ENCODE data around the gene TEFM. TPM values are rescaled to one million over a fixed set of nuclear protein-coding genes. Genes with fewer than 3 reads are reported as not detected.
A peak's percentile ranks its signal among the peaks of the same experiment; 100 is the strongest.

TEFM gene, protein sequence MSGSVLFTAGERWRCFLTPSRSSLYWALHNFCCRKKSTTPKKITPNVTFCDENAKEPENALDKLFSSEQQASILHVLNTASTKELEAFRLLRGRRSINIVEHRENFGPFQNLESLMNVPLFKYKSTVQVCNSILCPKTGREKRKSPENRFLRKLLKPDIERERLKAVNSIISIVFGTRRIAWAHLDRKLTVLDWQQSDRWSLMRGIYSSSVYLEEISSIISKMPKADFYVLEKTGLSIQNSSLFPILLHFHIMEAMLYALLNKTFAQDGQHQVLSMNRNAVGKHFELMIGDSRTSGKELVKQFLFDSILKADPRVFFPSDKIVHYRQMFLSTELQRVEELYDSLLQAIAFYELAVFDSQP
- 8.9 TPM for total RNA-seq

DNA sequence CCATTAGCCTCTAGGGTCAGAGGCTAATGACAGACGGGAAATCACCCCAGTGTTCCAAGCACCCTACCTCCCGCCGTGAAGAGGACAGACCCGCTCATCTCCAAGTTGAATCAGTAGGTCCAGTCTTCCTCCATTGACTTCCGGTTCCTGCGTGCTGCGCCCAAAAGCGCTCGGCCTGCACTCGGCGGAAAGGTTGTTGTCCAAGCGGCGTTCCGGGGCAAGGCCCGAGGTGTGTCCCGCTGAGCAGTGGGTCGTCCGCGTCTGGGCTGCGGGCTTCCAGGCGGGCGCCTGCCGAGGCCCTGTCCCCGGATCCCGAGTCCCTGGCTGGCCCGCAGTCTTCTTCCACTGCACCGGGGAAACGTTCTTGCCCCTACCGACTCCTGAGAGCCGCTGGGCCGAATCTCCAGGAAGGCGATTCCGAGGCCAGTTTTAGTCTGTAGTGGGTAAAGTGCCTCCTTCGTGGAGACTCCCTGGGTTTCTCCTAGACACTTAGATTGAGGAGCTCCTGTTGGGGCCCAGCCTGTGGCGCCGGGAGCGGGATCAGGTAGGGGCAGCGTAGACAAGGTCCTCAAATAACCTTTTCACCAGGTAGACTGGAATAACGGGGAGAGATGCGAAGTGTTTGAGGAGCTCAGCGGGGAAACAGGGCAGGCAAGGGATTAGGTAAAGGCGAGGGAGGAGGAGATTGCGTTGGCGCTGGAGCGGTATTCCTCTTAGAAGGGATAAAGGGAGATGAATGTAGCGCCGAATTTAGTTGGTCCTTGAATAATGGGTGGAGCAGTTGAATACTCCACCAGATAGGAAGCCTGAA lies at the start of gene TEFM:
TEFM (minus strand) TSS at position 138 of the 811 bp plus-strand sequence; CDS start at position 98, 40 bp downstream.
- Histone ChIP-seq H3K4me3 (ENCODE audit: low read length in 3 of 3) (peak within 1 kb of the TSS; percentile 96 to 97 (median 97)), H3K9me3 (ENCODE audit: control insufficient read depth in 3 of 3, low read length in 3 of 3) (no peaks in the 10 kb centered on the region), H3K4me1 (ENCODE audit: control insufficient read depth in 3 of 3, insufficient read depth in 3 of 3, low read length in 3 of 3) (peaks cover 7 to 15% (median 7%) of the 10 kb centered on the region in 3 donors), H3K36me3 (ENCODE audit: control insufficient read depth in 3 of 3, insufficient read depth in 3 of 3, low read length in 3 of 3) (peaks cover 6 to 13% (median 8%) of the 10 kb centered on the region in 3 donors), H3K27me3 (ENCODE audit: control insufficient read depth in 3 of 3, insufficient read depth in 3 of 3, low read length in 3 of 3) (no peaks in the 10 kb centered on the region), H3K27ac (ENCODE audit: low read depth, low read length) (peak within 1 kb of the TSS; percentile 77), H3K9ac (ENCODE audit: low read depth in 1 of 3, low read length in 3 of 3) (peak within 1 kb of the TSS; percentile 93 to 99 (median 98))

DNA sequence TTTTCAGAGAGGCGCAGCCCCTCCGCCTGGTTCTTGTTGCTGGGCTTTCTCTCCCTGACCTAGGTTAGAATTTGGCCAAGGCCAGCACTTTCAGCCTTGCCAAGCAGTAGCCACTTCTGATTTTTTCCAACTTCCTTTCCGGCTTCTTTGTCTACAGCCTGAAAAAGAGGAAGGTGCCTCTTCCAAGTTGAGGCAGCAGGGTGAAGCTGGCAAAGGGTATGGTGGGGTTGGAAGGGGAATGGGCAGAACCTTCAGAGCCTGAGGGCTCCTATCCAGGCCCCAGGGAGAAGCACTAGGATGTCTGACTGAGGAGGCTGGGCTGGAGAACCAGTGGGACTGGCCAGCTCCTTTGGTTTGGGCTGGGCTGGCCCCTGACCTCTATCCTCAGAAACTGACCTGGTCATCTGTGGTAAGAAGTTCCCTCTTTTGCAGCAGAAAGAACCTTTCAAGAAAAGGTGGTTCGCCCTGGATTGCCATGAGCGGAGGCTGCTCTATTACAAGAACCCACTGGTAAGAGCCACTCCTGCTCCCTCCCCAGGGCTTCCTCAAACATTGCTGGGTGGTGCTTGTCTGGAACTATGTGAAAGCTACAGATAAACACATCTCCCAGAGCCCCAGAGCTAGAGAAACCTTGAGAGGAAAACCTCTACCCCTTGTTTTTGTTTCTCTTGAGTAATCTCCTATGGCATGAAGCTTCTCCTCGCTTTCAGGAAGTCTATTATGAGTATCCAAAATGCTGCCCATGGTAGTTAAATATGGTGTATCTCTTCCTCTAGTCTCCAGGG lies 48.2 kb upstream of the TEFM start:
- H3K4me1 ChIP-seq (ENCODE audit: control insufficient read depth in 3 of 3, insufficient read depth in 3 of 3, low read length in 3 of 3), result peaks cover 13 to 19% (median 15%) of the 10 kb centered on the region in 3 donors

DNA sequence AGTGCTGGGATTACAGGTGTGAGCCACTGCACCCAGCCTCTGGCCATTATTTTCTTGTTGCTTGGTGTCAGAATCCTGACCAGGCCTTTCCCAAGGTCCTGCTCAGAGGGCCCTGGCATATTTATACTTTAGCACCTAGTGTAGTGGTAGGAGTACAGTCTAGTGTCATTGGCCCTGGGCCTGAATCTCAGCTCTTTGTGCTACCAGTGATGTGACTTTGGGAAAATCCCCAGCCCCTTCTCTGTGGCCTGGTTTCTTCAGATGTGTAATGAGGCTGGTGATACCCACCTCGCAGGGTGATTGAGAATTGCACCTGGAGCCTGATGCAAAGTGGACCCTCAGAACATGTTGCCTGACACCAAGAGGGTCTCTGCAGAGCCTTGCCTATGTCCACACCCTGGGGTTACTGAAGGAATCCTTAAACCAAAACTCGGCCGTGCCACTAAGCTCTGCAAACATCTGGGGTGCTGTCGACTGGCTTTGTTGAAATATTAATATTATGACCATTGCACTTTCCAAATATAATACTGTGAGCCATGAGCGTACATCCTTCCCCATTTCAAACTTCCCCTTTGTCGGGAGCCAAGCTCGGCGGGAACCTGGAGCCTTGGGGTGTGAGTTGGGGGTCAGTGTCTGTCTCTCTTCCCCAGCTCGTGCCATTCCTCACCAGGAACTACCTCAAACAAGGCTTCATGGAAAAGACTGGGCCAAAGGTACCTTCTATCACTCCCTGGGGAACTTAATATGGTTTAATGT lies 46.8 kb upstream of the TEFM start:
- Histone ChIP-seq H3K36me3 (ENCODE audit: control insufficient read depth in 3 of 3, insufficient read depth in 3 of 3, low read length in 3 of 3) (no peaks in the 10 kb centered on the region), H3K9ac (ENCODE audit: low read depth in 1 of 3, low read length in 3 of 3) (no peak overlapping the region), H3K4me1 (ENCODE audit: control insufficient read depth in 3 of 3, insufficient read depth in 3 of 3, low read length in 3 of 3) (peaks cover 13 to 18% (median 14%) of the 10 kb centered on the region in 3 donors), H3K9me3 (ENCODE audit: control insufficient read depth in 3 of 3, low read length in 3 of 3) (no peaks in the 10 kb centered on the region), H3K27ac (ENCODE audit: low read depth, low read length) (peak overlapping the region; percentile 52), H3K27me3 (ENCODE audit: control insufficient read depth in 3 of 3, insufficient read depth in 3 of 3, low read length in 3 of 3) (no peaks in the 10 kb centered on the region), H3K4me3 (ENCODE audit: low read length in 3 of 3) (no peak overlapping the region)

More for the DNA sequence above, 48.2 kb upstream of the TEFM start:
- Histone ChIP-seq H3K27me3 (ENCODE audit: control insufficient read depth in 3 of 3, insufficient read depth in 3 of 3, low read length in 3 of 3) (no peaks in the 10 kb centered on the region), H3K9ac (ENCODE audit: low read depth in 1 of 3, low read length in 3 of 3) (peak overlapping the region in 1 of 3 donors; percentile 47), H3K4me3 (ENCODE audit: low read length in 3 of 3) (peak overlapping the region in 1 of 3 donors; percentile 23), H3K36me3 (ENCODE audit: control insufficient read depth in 3 of 3, insufficient read depth in 3 of 3, low read length in 3 of 3) (no peaks in the 10 kb centered on the region), H3K27ac (ENCODE audit: low read depth, low read length) (peak overlapping the region; percentile 64), H3K9me3 (ENCODE audit: control insufficient read depth in 3 of 3, low read length in 3 of 3) (no peaks in the 10 kb centered on the region)

GRCh38 chr17:30950669-30951399 lies 44.8 kb upstream of the TEFM start:
- Histone ChIP-seq H3K27ac (ENCODE audit: low read depth, low read length) (peak overlapping the region; percentile 54), H3K36me3 (ENCODE audit: control insufficient read depth in 3 of 3, insufficient read depth in 3 of 3, low read length in 3 of 3) (no peaks in the 10 kb centered on the region), H3K4me1 (ENCODE audit: control insufficient read depth in 3 of 3, insufficient read depth in 3 of 3, low read length in 3 of 3) (peaks cover 3 to 10% (median 6%) of the 10 kb centered on the region in 3 donors), H3K9ac (ENCODE audit: low read depth in 1 of 3, low read length in 3 of 3) (no peak overlapping the region), H3K4me3 (ENCODE audit: low read length in 3 of 3) (no peak overlapping the region), H3K27me3 (ENCODE audit: control insufficient read depth in 3 of 3, insufficient read depth in 3 of 3, low read length in 3 of 3) (no peaks in the 10 kb centered on the region), H3K9me3 (ENCODE audit: control insufficient read depth in 3 of 3, low read length in 3 of 3) (no peaks in the 10 kb centered on the region)

GRCh38 chr17:30950189-30950588 lies 44.2 kb upstream of the TEFM start:
- Histone ChIP-seq H3K36me3 (ENCODE audit: control insufficient read depth in 3 of 3, insufficient read depth in 3 of 3, low read length in 3 of 3) (no peaks in the 10 kb centered on the region), H3K9ac (ENCODE audit: low read depth in 1 of 3, low read length in 3 of 3) (no peak overlapping the region), H3K9me3 (ENCODE audit: control insufficient read depth in 3 of 3, low read length in 3 of 3) (no peaks in the 10 kb centered on the region), H3K4me3 (ENCODE audit: low read length in 3 of 3) (no peak overlapping the region), H3K27ac (ENCODE audit: low read depth, low read length) (peak overlapping the region; percentile 54), H3K27me3 (ENCODE audit: control insufficient read depth in 3 of 3, insufficient read depth in 3 of 3, low read length in 3 of 3) (no peaks in the 10 kb centered on the region), H3K4me1 (ENCODE audit: control insufficient read depth in 3 of 3, insufficient read depth in 3 of 3, low read length in 3 of 3) (peaks cover 3 to 10% (median 6%) of the 10 kb centered on the region in 3 donors)

DNA sequence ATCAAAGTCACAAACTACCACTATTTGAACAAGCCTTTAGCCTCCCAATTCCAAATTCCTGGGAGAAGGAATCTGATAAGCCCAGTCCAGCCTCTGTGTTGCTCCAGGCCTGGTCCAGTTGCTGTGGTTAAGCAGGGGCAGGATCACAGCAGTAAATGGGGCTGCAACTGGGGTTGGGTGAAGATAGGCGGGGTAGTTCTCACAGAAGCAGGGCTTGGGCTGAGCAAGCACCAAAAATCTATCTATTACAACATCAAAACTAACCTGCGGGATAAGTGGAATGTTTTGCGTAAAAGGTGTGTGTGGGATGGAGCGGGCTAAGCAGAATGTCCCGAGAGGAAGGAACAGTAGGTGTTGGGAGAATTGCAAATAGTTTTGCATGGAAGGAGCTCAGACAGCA lies 41.8 kb upstream of the TEFM start:
- Histone ChIP-seq H3K9me3 (ENCODE audit: control insufficient read depth in 3 of 3, low read length in 3 of 3) (no peaks in the 10 kb centered on the region), H3K4me1 (ENCODE audit: control insufficient read depth in 3 of 3, insufficient read depth in 3 of 3, low read length in 3 of 3) (peaks cover 3 to 10% (median 6%) of the 10 kb centered on the region in 3 donors), H3K36me3 (ENCODE audit: control insufficient read depth in 3 of 3, insufficient read depth in 3 of 3, low read length in 3 of 3) (peaks cover 0 to 3% (median 0%) of the 10 kb centered on the region in 3 donors), H3K27ac (ENCODE audit: low read depth, low read length) (no peak overlapping the region), H3K9ac (ENCODE audit: low read depth in 1 of 3, low read length in 3 of 3) (no peak overlapping the region), H3K27me3 (ENCODE audit: control insufficient read depth in 3 of 3, insufficient read depth in 3 of 3, low read length in 3 of 3) (no peaks in the 10 kb centered on the region), H3K4me3 (ENCODE audit: low read length in 3 of 3) (no peak overlapping the region)

DNA sequence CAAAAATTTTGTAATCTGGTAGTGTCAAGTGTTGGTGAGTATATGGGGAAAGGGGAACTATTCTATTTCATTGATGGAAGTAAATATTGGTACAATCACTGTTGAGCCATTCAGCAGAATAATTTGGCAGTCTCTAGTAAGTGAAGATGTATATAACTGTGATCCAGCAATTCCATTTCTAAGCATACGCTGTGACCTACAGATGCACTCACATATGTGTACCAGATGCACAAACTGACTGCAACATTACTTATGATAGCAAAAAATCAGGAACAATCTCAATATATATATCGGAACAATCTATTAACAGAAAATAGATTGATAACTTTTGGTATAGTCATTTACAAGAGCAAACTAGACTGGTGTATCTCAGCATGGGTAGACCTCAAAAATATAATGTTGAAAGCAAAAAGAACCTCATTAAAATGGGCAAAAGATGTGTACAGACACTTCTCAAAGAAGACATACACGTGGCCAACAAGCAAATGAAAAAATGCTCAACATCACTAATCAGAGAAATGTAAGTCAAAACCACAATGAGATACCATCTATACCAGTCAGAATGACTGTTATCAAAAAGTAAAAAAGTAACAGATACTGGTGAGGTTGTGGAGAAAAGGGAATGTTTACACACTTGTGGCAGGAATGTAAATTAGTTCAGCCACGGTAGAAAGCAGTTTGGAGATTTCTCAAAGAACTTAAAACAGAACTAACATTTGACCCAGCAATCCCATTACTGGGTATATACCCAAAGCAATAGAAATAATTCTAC lies 36.5 kb upstream of the TEFM start:
- Histone ChIP-seq H3K27me3 (ENCODE audit: control insufficient read depth in 3 of 3, insufficient read depth in 3 of 3, low read length in 3 of 3) (no peaks in the 10 kb centered on the region), H3K27ac (ENCODE audit: low read depth, low read length) (no peak overlapping the region), H3K9ac (ENCODE audit: low read depth in 1 of 3, low read length in 3 of 3) (no peak overlapping the region), H3K4me1 (ENCODE audit: control insufficient read depth in 3 of 3, insufficient read depth in 3 of 3, low read length in 3 of 3) (no peaks in the 10 kb centered on the region), H3K4me3 (ENCODE audit: low read length in 3 of 3) (no peak overlapping the region), H3K9me3 (ENCODE audit: control insufficient read depth in 3 of 3, low read length in 3 of 3) (no peaks in the 10 kb centered on the region), H3K36me3 (ENCODE audit: control insufficient read depth in 3 of 3, insufficient read depth in 3 of 3, low read length in 3 of 3) (peaks cover 0 to 3% (median 0%) of the 10 kb centered on the region in 3 donors)

DNA sequence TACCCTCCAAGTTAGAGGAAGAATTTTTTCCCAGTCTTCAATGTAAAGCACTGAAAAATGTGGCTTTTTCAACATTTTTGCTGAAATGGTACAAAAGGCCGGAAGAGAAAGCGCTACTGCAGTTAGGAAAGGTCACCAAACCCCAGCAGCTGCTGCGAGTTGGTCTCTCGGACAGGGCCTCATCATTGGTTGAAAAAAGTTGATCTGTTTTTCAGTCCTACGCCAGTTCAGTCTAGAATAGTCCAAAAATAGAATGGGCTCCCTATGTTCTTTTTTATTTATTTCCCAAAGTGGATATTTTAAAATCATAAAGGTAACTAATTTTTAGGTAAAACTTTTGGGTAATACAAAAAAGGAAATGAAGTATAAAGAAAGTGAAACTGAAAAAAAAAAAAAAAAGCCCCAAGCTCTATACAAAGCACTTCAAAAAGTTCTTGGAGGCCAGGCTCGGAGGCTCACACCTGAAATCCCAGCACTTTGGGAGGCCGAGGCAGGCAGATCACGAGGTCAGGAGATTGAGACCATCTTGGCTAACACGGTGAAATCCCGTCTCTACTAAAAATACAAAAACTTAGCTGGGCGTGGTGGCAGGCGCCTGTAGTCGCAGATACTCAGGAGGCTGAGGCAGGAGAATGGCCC lies 33.1 kb upstream of the TEFM start:
- peaks cover 0 to 2% (median 1%) of the 10 kb centered on the region in 3 donors for H3K36me3 ChIP-seq (ENCODE audit: control insufficient read depth in 3 of 3, insufficient read depth in 3 of 3, low read length in 3 of 3)
- peak overlapping the region; percentile 19 for H3K27ac ChIP-seq (ENCODE audit: low read depth, low read length)
- no peaks in the 10 kb centered on the region for H3K27me3 ChIP-seq (ENCODE audit: control insufficient read depth in 3 of 3, insufficient read depth in 3 of 3, low read length in 3 of 3)
- H3K9ac ChIP-seq (ENCODE audit: low read depth in 1 of 3, low read length in 3 of 3), result no peak overlapping the region
- H3K4me3 ChIP-seq (ENCODE audit: low read length in 3 of 3), result no peak overlapping the region
- no peaks in the 10 kb centered on the region for H3K4me1 ChIP-seq (ENCODE audit: control insufficient read depth in 3 of 3, insufficient read depth in 3 of 3, low read length in 3 of 3)
- no peaks in the 10 kb centered on the region for H3K9me3 ChIP-seq (ENCODE audit: control insufficient read depth in 3 of 3, low read length in 3 of 3)

All from skeletal muscle tissue (tissue), 4 donors.